Measurements from ENCODE around the gene HDAC5. TPM values are rescaled to one million over a fixed set of nuclear protein-coding genes. Genes with fewer than 3 reads are reported as not detected.
"Not testable (repeated sequence)": the region's sequence is repeated elsewhere in the genome, so short reads cannot be mapped to it uniquely, and the experiment has no call there.

The HDAC5 gene
- total RNA-seq, 1 experiment from 2014 or later: 96.4 TPM

GRCh38 chr17:44144966-44145739 lies 21.7 kb upstream of the HDAC5 start:
- Histone ChIP-seq H3K36me3 (peaks cover 26% of the 10 kb centered on the region), H3K4me3 (no peak overlapping the region), H3K27ac (no peak overlapping the region), H3K4me1 (no peaks in the 10 kb centered on the region), H3K9me3 (replicated peaks) (no peaks in the 10 kb centered on the region), H3K27me3 (no peaks in the 10 kb centered on the region)
- DNase-seq: no peak

- H3K27ac ChIP-seq; H3K4me1 ChIP-seq; H3K27me3 ChIP-seq; H3K9me3 ChIP-seq (replicated peaks); DNase-seq; H3K4me3 ChIP-seq: not testable (repeated sequence)
- peaks cover 20% of the 10 kb centered on the region for H3K36me3 ChIP-seq
These were observed 20.5 kb upstream of the HDAC5 start for GRCh38 chr17:44143921-44144320.

GRCh38 chr17:44137891-44138709 lies 14.7 kb upstream of the HDAC5 start:
- Histone ChIP-seq H3K27ac (peak overlapping the region; percentile 10; the same call in 1 of the 2 replicates), H3K9me3 (replicated peaks) (no peaks in the 10 kb centered on the region), H3K36me3 (no peaks in the 10 kb centered on the region), H3K4me3 (peak overlapping the region; percentile 30), H3K4me1 (peaks cover 18% of the 10 kb centered on the region), H3K27me3 (no peaks in the 10 kb centered on the region)
- peak; percentile 93 to 94 for DNase-seq

DNA sequence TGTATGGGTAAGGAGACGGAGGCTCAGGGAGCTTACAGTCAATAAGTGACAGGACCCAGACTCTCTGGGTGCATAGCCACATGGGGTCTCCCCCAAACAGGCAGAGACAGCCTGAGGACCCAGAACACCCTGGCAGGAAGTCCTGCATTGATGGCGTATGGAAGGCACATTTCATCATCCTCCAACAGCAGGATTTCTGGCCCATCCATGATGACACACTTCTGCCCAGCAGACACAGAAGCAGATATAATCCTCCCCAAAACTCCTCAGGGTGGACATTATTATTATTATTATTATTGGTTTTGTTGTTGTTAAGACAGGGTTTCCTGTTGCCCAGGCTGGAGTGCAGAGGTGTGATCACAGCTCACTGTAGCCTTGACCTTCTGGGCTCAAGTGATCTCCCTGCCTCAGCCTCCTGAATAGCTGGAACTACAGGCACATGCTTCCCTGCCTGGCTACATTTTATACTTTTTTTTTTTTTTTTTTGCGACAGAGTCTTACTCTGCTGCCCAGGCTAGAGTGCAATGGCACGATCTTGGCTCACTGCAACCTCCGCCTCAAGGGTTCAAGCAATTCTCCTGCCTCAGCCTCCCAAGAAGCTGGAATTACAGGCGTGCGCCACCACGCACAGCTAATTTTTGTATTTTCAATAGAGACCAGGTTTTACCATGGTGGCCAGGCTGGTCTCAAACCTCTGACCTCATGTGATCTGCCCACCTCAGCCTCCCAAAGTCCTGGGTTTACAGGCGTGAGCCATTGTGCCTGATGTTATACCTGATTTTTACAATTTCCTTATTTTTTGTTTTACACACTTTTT lies 11.5 kb upstream of the HDAC5 start:
- Histone ChIP-seq H3K4me3 (no peak overlapping the region), H3K27me3 (no peaks in the 10 kb centered on the region), H3K36me3 (no peaks in the 10 kb centered on the region), H3K9me3 (replicated peaks) (no peaks in the 10 kb centered on the region), H3K4me1 (peaks cover 22% of the 10 kb centered on the region), H3K27ac (no peak overlapping the region)
- DNase-seq: no peak

DNA sequence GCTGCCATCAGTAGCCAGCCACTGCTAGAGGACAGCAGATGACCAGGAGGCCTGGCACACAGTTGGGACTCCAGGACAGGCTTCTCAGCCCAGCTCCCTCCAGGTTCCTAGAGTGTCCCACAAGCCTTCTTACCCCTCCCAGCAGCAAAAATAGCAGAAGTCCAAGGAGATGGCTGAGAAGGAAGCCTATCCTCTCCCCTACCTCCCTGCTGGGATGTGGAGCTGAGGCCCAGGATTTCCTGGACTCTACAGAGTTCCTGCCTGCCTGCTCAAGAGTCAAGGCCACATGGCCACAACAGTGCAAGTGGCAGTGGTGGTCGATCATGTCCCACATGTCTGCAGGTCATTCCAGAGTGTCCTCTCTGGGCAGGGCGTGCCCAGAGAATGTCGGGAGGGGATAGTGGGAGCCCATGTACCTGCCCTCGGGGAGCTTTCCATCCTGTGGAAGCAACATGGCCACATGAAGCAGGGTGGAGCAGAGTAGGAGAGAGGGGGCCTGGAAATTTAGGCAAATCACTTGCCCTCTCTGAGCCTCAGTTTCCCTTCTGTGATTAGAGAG lies 10.6 kb upstream of the HDAC5 start:
- H3K27me3 ChIP-seq: no peaks in the 10 kb centered on the region

GRCh38 chr17:44132275-44132821 lies 8.9 kb upstream of the HDAC5 start:
- Histone ChIP-seq H3K36me3 (no peaks in the 10 kb centered on the region), H3K9me3 (replicated peaks) (no peaks in the 10 kb centered on the region), H3K4me1 (peaks cover 8% of the 10 kb centered on the region; the same call in 1 of the 2 replicates), H3K4me3 (no peak overlapping the region), H3K27ac (no peak overlapping the region), H3K27me3 (no peaks in the 10 kb centered on the region)
- DNase-seq: no peak

More for the DNA sequence above, 10.6 kb upstream of the HDAC5 start:
- Histone ChIP-seq H3K9me3 (replicated peaks) (no peaks in the 10 kb centered on the region), H3K27ac (no peak overlapping the region), H3K4me3 (no peak overlapping the region), H3K4me1 (peaks cover 21% of the 10 kb centered on the region), H3K36me3 (no peaks in the 10 kb centered on the region)
- no peak for DNase-seq

- not testable (repeated sequence) for DNase-seq; H3K4me1 ChIP-seq; H3K4me3 ChIP-seq; H3K27ac ChIP-seq; H3K9me3 ChIP-seq (replicated peaks); H3K36me3 ChIP-seq; H3K27me3 ChIP-seq
These were observed 7.9 kb upstream of the HDAC5 start for GRCh38 chr17:44131372-44131771.

DNA sequence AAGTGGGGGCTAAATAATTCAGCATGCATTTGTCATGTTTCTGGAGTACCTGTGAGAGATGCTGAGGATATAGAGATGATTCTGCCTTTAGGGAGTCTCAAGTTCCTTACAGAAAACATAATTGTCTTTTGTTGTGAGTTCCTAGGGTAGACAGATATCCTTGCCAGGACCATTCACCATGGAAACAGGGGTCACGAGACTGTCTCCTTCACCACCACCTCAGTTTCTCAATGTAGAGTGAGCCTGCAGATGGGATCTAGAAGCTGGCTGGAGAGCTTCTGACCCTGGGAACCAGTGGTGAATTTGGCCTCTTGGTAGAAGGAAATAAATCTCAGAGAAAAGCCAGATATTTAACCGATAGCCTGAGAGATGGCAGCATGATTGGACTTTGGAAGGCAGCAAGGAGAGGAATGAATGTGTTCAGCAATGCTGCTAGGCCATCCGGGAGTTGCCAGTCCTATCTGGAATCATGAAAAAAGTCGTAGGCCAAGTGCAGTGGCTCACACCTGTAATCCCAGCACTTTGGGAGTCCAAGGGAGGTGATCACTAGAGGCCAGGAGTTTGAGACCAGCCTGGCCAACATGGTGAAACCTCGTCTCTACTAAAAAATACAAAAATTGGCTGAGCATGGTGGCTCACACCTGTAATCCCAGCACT lies 7.4 kb upstream of the HDAC5 start:
- Histone ChIP-seq H3K27me3 (no peaks in the 10 kb centered on the region), H3K9me3 (replicated peaks) (no peaks in the 10 kb centered on the region), H3K4me3 (no peak overlapping the region), H3K4me1 (peaks cover 7% of the 10 kb centered on the region; the same call in 1 of the 2 replicates), H3K27ac (no peak overlapping the region), H3K36me3 (no peaks in the 10 kb centered on the region)
- no peak for DNase-seq

- Histone ChIP-seq H3K4me1 (peaks cover 4% of the 10 kb centered on the region; the same call in 1 of the 2 replicates), H3K27ac (no peak overlapping the region), H3K36me3 (no peaks in the 10 kb centered on the region), H3K9me3 (replicated peaks) (no peaks in the 10 kb centered on the region), H3K4me3 (no peak overlapping the region), H3K27me3 (no peaks in the 10 kb centered on the region)
- peak in 1 of 2 experiments; percentile 48 for DNase-seq
These were observed 4.9 kb upstream of the HDAC5 start for GRCh38 chr17:44128383-44128782.

DNA sequence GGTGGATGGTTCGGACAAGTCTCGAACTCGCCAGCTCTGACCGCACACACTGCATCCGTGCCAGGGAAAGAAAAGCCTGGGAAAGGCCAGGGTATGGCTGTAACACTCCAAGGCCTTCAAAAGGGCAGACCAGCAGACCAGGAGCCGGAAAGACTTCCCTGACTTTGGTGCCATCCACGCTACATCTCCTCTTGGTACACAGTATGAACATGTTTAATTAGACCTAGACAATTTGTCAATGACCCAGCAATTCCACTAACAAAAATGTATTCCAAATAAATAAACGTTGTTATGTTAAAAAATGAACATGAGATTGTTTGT lies 637 bp upstream of the HDAC5 start:
- H3K4me3 ChIP-seq: peak overlapping the region; percentile 72
- peaks cover 3% of the 10 kb centered on the region; the same call in 1 of the 2 replicates for H3K27me3 ChIP-seq
- no peak for DNase-seq
- H3K9me3 ChIP-seq (replicated peaks): no peaks in the 10 kb centered on the region
- H3K4me1 ChIP-seq: peaks cover 4% of the 10 kb centered on the region
- peak overlapping the region; percentile 45 for H3K27ac ChIP-seq
- no peaks in the 10 kb centered on the region for H3K36me3 ChIP-seq

- H3K27ac ChIP-seq: no peak overlapping the region
- no peak for DNase-seq
- H3K9me3 ChIP-seq (replicated peaks): no peaks in the 10 kb centered on the region
- H3K4me3 ChIP-seq: peak overlapping the region; percentile 72
- H3K36me3 ChIP-seq: no peaks in the 10 kb centered on the region
- H3K4me1 ChIP-seq: peaks cover 4% of the 10 kb centered on the region
- H3K27me3 ChIP-seq: peaks cover 3% of the 10 kb centered on the region; the same call in 1 of the 2 replicates
These were observed 555 bp downstream of the HDAC5 start for GRCh38 chr17:44122816-44123355.

DNA sequence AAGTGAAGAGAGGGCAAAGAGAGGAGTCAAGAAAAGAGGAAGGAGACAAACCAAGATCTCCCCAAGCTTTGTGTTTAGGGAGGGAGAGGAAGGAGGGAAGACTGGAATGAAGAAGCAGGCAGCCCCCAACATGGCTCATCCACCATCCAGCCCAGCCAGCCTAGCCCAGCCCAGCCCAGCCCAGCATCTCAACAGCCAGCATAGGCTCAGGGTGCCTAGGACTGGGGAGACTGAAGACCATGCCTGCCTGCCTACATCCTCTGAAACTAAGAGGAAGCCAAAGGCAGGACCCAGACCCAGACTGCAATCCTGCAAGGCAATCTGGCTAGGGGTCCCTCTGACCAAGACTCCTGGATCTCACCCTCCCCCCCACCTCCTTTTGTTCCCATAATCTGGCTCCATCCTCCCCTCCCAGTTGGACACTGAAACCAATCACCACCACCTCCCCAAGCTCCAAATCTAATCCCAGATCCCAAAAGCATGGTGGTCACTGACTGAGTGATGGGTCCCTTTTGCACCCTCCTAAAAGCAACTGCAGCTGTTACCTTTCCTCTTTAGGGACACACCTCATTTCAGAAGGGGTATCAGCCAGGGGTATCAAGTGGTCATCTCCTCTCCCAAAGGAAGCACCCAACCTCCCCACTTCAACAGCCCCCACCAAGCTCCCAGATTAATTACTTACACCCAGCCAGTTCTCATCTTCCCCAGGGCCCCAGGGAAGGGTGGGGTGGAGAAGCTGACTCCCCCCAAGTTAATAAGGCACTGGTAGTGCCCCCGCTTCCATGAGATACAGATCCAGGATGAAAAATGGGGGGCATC lies 1.2 kb downstream of the HDAC5 start:
- Histone ChIP-seq H3K27me3 (peaks cover 3% of the 10 kb centered on the region; the same call in 1 of the 2 replicates), H3K4me1 (peaks cover 4% of the 10 kb centered on the region), H3K4me3 (peak overlapping the region; percentile 72), H3K27ac (no peak overlapping the region), H3K9me3 (replicated peaks) (no peaks in the 10 kb centered on the region), H3K36me3 (no peaks in the 10 kb centered on the region)
- DNase-seq: no peak

All from SJCRH30 (cell line).